ENCODE results near the gene ECI1.

GRCh38 chr16:2230376-2230775, 21.0 kb downstream of the ECI1 start:
- TF ChIP-seq CTCF (IDR thresholded peaks at IDR 0.05; ENCODE audit: low read length) (no peak), EZH2phosphoT487 (IDR thresholded peaks at IDR 0.05; ENCODE audit: low read length) (no peak), EZH2 (optimal IDR thresholded peaks at IDR 0.05; ENCODE audit: low read depth, low read length) (no peak)
